ENCODE measurements around the gene RGMA.

The RGMA gene

GRCh38 chr15:93056836-93057235 lies 32.2 kb downstream of the RGMA start:
- no peak overlapping the region for H3K4me2 ChIP-seq (ENCODE audit: low read length)
- no peak overlapping the region for H3K23ac ChIP-seq (ENCODE audit: low read length)
- H3K27ac ChIP-seq (ENCODE audit: low read depth, low read length) = no peak overlapping the region
- no peak overlapping the region for H3K4ac ChIP-seq (ENCODE audit: low read depth, low read length)
- H2AK5ac ChIP-seq (ENCODE audit: low read length) = no peak overlapping the region
- no peak overlapping the region for H2BK120ac ChIP-seq (ENCODE audit: low read depth, low read length)
- no peak overlapping the region for H3K4me3 ChIP-seq (ENCODE audit: low read length)
- H4K8ac ChIP-seq (ENCODE audit: low read depth, low read length) = no peak overlapping the region
- no CpG with 5 or more reads among the region's 7 CpGs for WGBS (ENCODE audit: extremely low coverage, insufficient coverage, low lambda C conversion rate)
- H3K4me1 ChIP-seq (ENCODE audit: control insufficient read depth, low read depth, low read length) = no peaks in the 10 kb centered on the region
- no peak overlapping the region for H2BK15ac ChIP-seq (replicated peaks; ENCODE audit: low read depth)
- DNase-seq = no peak
- H3K9ac ChIP-seq (ENCODE audit: low read length) = no peak overlapping the region
- H4K5ac ChIP-seq (ENCODE audit: low read length) = no peak overlapping the region
- no peaks in the 10 kb centered on the region for H3K79me1 ChIP-seq (ENCODE audit: low read length)
- H2BK5ac ChIP-seq (ENCODE audit: low read length) = no peak overlapping the region
- H3K18ac ChIP-seq (ENCODE audit: low read length) = no peak overlapping the region
- H3K79me2 ChIP-seq (ENCODE audit: control insufficient read depth, insufficient read depth, low read length) = no peaks in the 10 kb centered on the region
- H3K27me3 ChIP-seq (ENCODE audit: insufficient read depth, low read length, poor library complexity) = no peaks in the 10 kb centered on the region
- H3K56ac ChIP-seq (ENCODE audit: low read length) = no peak overlapping the region
- no peaks in the 10 kb centered on the region for H3K36me3 ChIP-seq (ENCODE audit: control insufficient read depth, insufficient read depth, low read length)

GRCh38 chr15:93055211-93055610 lies 33.8 kb downstream of the RGMA start:
- H4K5ac ChIP-seq (ENCODE audit: low read length) = no peak overlapping the region
- no peak overlapping the region for H2BK15ac ChIP-seq (replicated peaks; ENCODE audit: low read depth)
- H3K56ac ChIP-seq (ENCODE audit: low read length) = no peak overlapping the region
- H3K27me3 ChIP-seq (ENCODE audit: insufficient read depth, low read length, poor library complexity) = no peaks in the 10 kb centered on the region
- no peaks in the 10 kb centered on the region for H3K79me1 ChIP-seq (ENCODE audit: low read length)
- H3K23ac ChIP-seq (ENCODE audit: low read length) = no peak overlapping the region
- H2BK120ac ChIP-seq (ENCODE audit: low read depth, low read length) = no peak overlapping the region
- no peak overlapping the region for H3K4me3 ChIP-seq (ENCODE audit: low read length)
- no peak overlapping the region for H3K4me2 ChIP-seq (ENCODE audit: low read length)
- no peak overlapping the region for H2AK5ac ChIP-seq (ENCODE audit: low read length)
- DNase-seq = no peak
- H3K4me1 ChIP-seq (ENCODE audit: control insufficient read depth, low read depth, low read length) = no peaks in the 10 kb centered on the region
- H3K9ac ChIP-seq (ENCODE audit: low read length) = no peak overlapping the region
- H3K18ac ChIP-seq (ENCODE audit: low read length) = no peak overlapping the region
- no peaks in the 10 kb centered on the region for H3K36me3 ChIP-seq (ENCODE audit: control insufficient read depth, insufficient read depth, low read length)
- H3K27ac ChIP-seq (ENCODE audit: low read depth, low read length) = no peak overlapping the region
- no peak overlapping the region for H3K4ac ChIP-seq (ENCODE audit: low read depth, low read length)
- H3K79me2 ChIP-seq (ENCODE audit: control insufficient read depth, insufficient read depth, low read length) = no peaks in the 10 kb centered on the region
- H4K8ac ChIP-seq (ENCODE audit: low read depth, low read length) = no peak overlapping the region
- no peak overlapping the region for H2BK5ac ChIP-seq (ENCODE audit: low read length)
- no CpG with 5 or more reads among the region's 11 CpGs for WGBS (ENCODE audit: extremely low coverage, insufficient coverage, low lambda C conversion rate)

GRCh38 chr15:93052090-93052879 lies 36.7 kb downstream of the RGMA start:
- H2BK5ac ChIP-seq (ENCODE audit: low read length) = no peak overlapping the region
- no peak overlapping the region for H3K4me2 ChIP-seq (ENCODE audit: low read length)
- H2BK120ac ChIP-seq (ENCODE audit: low read depth, low read length) = no peak overlapping the region
- H2AK5ac ChIP-seq (ENCODE audit: low read length) = no peak overlapping the region
- no peak overlapping the region for H3K27ac ChIP-seq (ENCODE audit: low read depth, low read length)
- H3K36me3 ChIP-seq (ENCODE audit: control insufficient read depth, insufficient read depth, low read length) = no peaks in the 10 kb centered on the region
- no peak overlapping the region for H3K4ac ChIP-seq (ENCODE audit: low read depth, low read length)
- no peak for DNase-seq
- H3K27me3 ChIP-seq (ENCODE audit: insufficient read depth, low read length, poor library complexity) = no peaks in the 10 kb centered on the region
- H3K23ac ChIP-seq (ENCODE audit: low read length) = no peak overlapping the region
- H4K8ac ChIP-seq (ENCODE audit: low read depth, low read length) = no peak overlapping the region
- no peak overlapping the region for H3K18ac ChIP-seq (ENCODE audit: low read length)
- H2BK15ac ChIP-seq (replicated peaks; ENCODE audit: low read depth) = no peak overlapping the region
- H3K4me3 ChIP-seq (ENCODE audit: low read length) = no peak overlapping the region
- no peaks in the 10 kb centered on the region for H3K4me1 ChIP-seq (ENCODE audit: control insufficient read depth, low read depth, low read length)
- no peak overlapping the region for H3K9ac ChIP-seq (ENCODE audit: low read length)
- H3K79me1 ChIP-seq (ENCODE audit: low read length) = no peaks in the 10 kb centered on the region
- H4K5ac ChIP-seq (ENCODE audit: low read length) = no peak overlapping the region
- H3K56ac ChIP-seq (ENCODE audit: low read length) = no peak overlapping the region
- H3K79me2 ChIP-seq (ENCODE audit: control insufficient read depth, insufficient read depth, low read length) = no peaks in the 10 kb centered on the region
- WGBS (ENCODE audit: extremely low coverage, insufficient coverage, low lambda C conversion rate) = no CpG with 5 or more reads among the region's 39 CpGs

- H4K5ac ChIP-seq (ENCODE audit: low read length) = no peak overlapping the region
- no peak overlapping the region for H3K4ac ChIP-seq (ENCODE audit: low read depth, low read length)
- H3K36me3 ChIP-seq (ENCODE audit: control insufficient read depth, insufficient read depth, low read length) = no peaks in the 10 kb centered on the region
- no peaks in the 10 kb centered on the region for H3K79me2 ChIP-seq (ENCODE audit: control insufficient read depth, insufficient read depth, low read length)
- no peak overlapping the region for H3K9ac ChIP-seq (ENCODE audit: low read length)
- H4K8ac ChIP-seq (ENCODE audit: low read depth, low read length) = no peak overlapping the region
- no peak overlapping the region for H2AK5ac ChIP-seq (ENCODE audit: low read length)
- H3K4me1 ChIP-seq (ENCODE audit: control insufficient read depth, low read depth, low read length) = no peaks in the 10 kb centered on the region
- no peaks in the 10 kb centered on the region for H3K79me1 ChIP-seq (ENCODE audit: low read length)
- no peak overlapping the region for H2BK5ac ChIP-seq (ENCODE audit: low read length)
- H3K4me2 ChIP-seq (ENCODE audit: low read length) = no peak overlapping the region
- no peak overlapping the region for H3K27ac ChIP-seq (ENCODE audit: low read depth, low read length)
- H3K18ac ChIP-seq (ENCODE audit: low read length) = no peak overlapping the region
- no peak overlapping the region for H2BK15ac ChIP-seq (replicated peaks; ENCODE audit: low read depth)
- no peak overlapping the region for H3K4me3 ChIP-seq (ENCODE audit: low read length)
- H3K23ac ChIP-seq (ENCODE audit: low read length) = no peak overlapping the region
- no CpG with 5 or more reads among the region's 32 CpGs for WGBS (ENCODE audit: extremely low coverage, insufficient coverage, low lambda C conversion rate)
- no peak overlapping the region for H2BK120ac ChIP-seq (ENCODE audit: low read depth, low read length)
- H3K56ac ChIP-seq (ENCODE audit: low read length) = no peak overlapping the region
- no peaks in the 10 kb centered on the region for H3K27me3 ChIP-seq (ENCODE audit: insufficient read depth, low read length, poor library complexity)
- no peak for DNase-seq
Observed at GRCh38 chr15:93051236-93052089, 37.5 kb downstream of the RGMA start.

- Histone ChIP-seq H4K5ac (ENCODE audit: low read length) (no peak overlapping the region), H3K79me2 (ENCODE audit: control insufficient read depth, insufficient read depth, low read length) (no peaks in the 10 kb centered on the region), H2BK5ac (ENCODE audit: low read length) (no peak overlapping the region), H3K56ac (ENCODE audit: low read length) (no peak overlapping the region), H2BK15ac (replicated peaks; ENCODE audit: low read depth) (no peak overlapping the region), H3K18ac (ENCODE audit: low read length) (no peak overlapping the region), H3K27me3 (ENCODE audit: insufficient read depth, low read length, poor library complexity) (no peaks in the 10 kb centered on the region), H3K4me3 (ENCODE audit: low read length) (no peak overlapping the region), H3K27ac (ENCODE audit: low read depth, low read length) (no peak overlapping the region), H3K4ac (ENCODE audit: low read depth, low read length) (no peak overlapping the region), H3K4me2 (ENCODE audit: low read length) (no peak overlapping the region), H3K79me1 (ENCODE audit: low read length) (no peaks in the 10 kb centered on the region), H2AK5ac (ENCODE audit: low read length) (no peak overlapping the region), H3K9ac (ENCODE audit: low read length) (no peak overlapping the region), H3K36me3 (ENCODE audit: control insufficient read depth, insufficient read depth, low read length) (no peaks in the 10 kb centered on the region), H3K4me1 (ENCODE audit: control insufficient read depth, low read depth, low read length) (no peaks in the 10 kb centered on the region), H2BK120ac (ENCODE audit: low read depth, low read length) (no peak overlapping the region), H4K8ac (ENCODE audit: low read depth, low read length) (no peak overlapping the region), H3K23ac (ENCODE audit: low read length) (no peak overlapping the region)
- no CpG with 5 or more reads among the region's 13 CpGs for WGBS (ENCODE audit: extremely low coverage, insufficient coverage, low lambda C conversion rate)
- no peak for DNase-seq
Observed at GRCh38 chr15:93050648-93051047, 38.4 kb downstream of the RGMA start.

All from mesendoderm (in vitro differentiated cells).